ENCODE data around the gene FAM9C.

GRCh38 chrX:13043938-13044337 is 482 bp downstream of the FAM9C start:
- TF ChIP-seq CTCF (optimal IDR thresholded peaks at IDR 0.05 in 1 of 3, IDR thresholded peaks at IDR 0.05 in 1 of 3, conservative IDR thresholded peaks at IDR 0.05 in 1 of 3; ENCODE audit: extremely low read depth in 1 of 3, insufficient read depth in 2 of 3, low read length in 3 of 3): no peak
- no peak for TF ChIP-seq EZH2 (IDR thresholded peaks at IDR 0.05; ENCODE audit: low read length)
